NOMO-1 (cell line): Measurements from ENCODE around the gene PRRT4.
A peak's percentile ranks its signal among the peaks of the same experiment; 100 is the strongest.

ENCODE experiments used
- DNase-seq, 2 experiments: peaks; one replicate each; lab custom pipeline; 2025; ENCODE audit not compliant: unreplicated experiment in 2 of 2; lab: John Stamatoyannopoulos, UW

PRRT4 gene

DNA sequence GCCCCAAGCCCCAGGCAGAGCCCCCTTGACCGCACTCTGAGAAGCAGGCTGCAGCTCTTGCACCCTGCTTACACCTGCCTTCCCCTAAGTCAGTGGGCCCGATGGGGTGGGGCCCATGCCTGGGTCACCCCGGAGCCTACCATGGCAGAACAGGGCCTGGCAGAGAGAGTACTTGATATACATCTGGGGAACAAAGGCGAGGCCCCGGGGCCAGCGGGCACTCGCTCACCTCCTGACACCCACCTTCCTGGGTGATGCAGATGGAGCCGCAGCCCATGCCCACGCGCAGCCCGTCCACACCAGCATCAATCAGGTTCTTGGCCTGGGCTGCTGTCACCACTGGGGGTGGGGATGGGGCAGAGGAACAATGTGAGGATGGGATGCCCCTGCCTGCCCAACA lies 34.9 kb upstream of the PRRT4 start:
- DNase-seq: no peak

DNA sequence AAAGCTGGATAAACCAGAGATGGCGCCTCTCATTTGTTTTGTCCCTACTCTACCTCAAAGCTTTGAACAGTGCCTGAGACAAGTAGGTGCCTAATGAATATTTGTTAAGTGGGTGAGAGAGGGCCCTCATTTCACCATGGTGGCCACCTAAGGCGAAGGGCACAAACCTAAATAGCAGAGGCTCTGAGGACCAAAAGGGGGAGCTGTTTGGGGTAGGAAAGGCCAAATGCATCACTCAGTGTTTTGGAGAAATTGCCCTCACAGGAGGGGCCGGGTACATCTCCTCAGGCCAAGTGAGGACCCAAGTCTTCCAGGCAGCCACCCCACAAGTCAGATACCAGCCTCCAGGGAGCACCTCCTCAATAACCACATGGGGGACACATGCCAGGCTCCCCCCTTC lies 34.3 kb upstream of the PRRT4 start:
- no peak for DNase-seq

- no peak for DNase-seq
Observed at GRCh38 chr7:128394904-128395496, 33.5 kb upstream of the PRRT4 start.

GRCh38 chr7:128393526-128394330 lies 32.2 kb upstream of the PRRT4 start:
- no peak for DNase-seq

- no peak for DNase-seq
Observed at GRCh38 chr7:128392446-128393327, 31.2 kb upstream of the PRRT4 start.

GRCh38 chr7:128391805-128392204 lies 30.3 kb upstream of the PRRT4 start:
- no peak for DNase-seq

DNA sequence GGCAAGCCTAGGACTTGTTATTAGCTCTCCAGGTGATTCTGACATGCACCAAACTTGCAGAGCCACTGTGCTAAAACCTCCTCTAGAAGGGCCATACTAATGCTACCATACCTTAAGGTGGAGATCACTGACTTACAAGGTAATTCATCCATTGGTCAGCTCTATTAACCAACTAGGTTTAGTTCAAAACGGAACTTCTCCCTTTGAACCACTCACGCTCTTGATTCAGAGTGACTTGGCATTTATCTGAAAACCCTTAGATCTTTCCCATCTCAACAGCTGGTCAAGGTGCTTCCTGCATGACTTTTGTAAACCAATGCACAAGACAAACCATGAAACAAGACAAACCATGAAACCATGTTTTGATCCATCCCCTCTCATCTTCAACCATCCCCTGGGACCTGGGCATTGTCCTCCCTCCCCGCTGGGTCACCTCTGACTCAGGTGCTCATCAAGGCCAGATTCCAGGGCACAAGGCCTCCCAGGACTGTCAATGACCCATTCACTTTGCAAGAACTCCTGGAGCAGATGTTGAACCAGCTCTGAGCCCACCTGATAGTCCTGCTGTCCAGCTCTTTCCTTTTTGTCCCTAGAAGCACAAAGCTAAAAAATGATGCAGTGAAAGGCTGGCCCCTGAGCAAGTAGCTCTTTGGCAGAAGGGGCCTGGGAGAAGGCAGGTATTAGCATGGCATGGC lies 29.5 kb upstream of the PRRT4 start:
- DNase-seq: no peak

DNA sequence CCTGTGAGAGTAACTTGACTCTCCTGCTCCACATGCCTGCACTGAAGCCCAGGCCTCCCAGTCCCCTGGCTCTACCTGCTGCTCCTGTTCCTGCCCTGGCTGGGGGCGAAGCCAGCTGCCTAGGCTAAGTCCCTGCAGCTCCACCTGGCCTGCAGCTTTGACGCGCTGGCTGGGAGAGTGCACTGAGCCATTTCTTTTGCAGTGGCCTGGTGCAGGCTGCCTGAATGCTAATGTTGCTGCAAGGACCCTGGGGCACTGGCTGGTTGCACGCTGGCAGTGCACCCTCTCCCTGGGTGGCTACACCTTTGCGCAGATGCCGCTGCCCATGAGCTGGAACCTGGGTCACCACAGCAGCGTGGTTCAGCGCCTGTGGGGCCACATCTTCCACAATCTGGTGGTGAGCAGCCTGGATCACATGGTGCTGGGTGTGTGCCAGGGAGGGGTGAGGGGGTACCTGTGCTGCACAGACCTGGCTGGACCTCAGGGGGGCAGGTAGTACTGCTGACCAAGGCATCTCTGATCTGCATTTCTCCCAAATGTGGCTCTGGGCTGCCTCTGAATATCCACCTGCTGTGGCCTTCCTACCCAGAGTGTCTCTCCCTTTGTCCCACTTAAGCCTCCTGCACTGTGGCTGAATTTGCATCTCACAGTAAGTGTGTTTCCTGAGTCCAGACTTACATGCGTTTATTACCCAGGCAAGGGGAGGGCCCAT lies 28.3 kb upstream of the PRRT4 start:
- no peak for DNase-seq

GRCh38 chr7:128389085-128389617 lies 27.7 kb upstream of the PRRT4 start:
- no peak for DNase-seq

GRCh38 chr7:128388145-128388485 lies 26.6 kb upstream of the PRRT4 start:
- no peak for DNase-seq

- peak in 1 of 2 experiments; percentile 32 for DNase-seq
Observed at GRCh38 chr7:128387216-128388144, 26.0 kb upstream of the PRRT4 start.

DNA sequence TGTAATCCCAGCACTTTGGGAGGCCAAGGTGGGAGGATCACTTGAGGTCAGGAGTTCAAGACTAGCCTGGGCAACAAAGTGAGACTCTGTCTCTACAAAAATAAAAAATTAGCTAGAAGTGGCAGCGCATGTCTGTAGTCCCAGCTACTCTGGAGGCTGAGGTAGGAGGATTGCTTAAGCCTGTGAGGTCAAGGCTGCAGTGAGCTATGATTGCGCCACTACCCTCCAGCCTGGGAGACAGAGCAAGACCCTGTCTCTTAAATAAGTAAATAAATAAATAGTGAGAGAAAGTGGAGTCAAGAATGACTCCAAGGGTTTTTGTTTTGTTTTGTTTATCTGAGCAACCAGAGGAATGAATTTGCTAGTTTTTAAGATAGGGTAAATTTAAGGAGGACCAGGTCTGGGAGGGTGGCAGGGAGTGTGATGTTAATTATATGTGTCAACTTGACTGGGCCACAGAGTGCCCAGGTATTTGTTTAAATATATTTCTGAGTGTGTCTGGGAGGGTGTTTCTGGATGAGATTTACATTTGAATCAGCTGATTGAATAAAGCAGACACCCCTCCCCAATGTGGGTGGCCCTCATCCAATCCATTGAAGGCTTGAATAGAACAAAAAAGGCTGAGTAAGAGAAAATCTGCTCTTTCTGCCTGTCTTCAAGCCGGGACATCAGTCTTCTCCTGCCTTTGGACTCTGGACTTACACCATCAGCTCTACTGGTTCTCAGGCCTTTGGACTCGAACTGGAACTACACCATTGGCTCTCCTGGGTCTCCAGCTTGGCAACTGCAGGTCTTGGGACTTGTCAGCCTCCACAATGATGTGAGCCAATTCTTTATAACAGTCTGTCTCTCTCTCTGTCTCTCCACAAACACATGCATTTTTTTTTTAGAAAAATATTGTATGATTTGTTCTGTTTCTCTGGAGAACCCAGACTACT lies 24.8 kb upstream of the PRRT4 start:
- no peak for DNase-seq

GRCh38 chr7:128384726-128385125 lies 23.2 kb upstream of the PRRT4 start:
- DNase-seq: no peak

- no peak for DNase-seq
Observed at GRCh38 chr7:128383776-128384175, 22.3 kb upstream of the PRRT4 start.

DNA sequence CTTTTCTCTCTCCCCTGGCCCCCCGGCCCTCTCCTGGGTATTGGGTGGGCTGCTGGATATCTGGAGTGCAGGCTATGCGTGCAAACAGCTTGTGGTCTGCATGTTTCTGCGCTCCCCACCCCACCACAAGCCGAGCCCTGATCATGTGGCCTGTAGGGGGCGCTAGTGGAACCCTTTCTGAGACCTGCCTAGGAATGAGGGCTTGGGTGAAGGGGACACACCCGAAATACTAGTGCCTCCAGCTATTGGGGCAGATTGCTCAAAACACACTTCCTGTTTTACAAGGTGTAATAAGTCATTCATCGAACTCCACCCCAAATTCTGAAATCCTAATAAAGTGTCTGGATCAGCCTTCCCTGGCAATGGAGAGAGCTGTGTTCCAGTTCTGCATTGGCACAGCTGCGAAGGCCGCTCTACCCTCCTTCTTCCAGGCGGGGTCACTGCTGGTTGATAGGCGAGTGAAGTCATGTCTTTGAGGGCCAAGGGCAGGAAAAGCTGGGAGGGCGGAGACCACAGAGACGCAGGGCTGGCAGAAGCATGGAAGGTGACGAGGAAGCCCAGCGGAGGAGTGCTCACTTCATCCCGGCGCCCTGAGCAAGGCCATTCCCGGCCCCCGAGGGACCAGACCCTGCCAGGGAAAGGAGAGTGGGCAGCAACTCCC lies 19.8 kb upstream of the PRRT4 start:
- DNase-seq: peak in 1 of 2 experiments; percentile 13

DNA sequence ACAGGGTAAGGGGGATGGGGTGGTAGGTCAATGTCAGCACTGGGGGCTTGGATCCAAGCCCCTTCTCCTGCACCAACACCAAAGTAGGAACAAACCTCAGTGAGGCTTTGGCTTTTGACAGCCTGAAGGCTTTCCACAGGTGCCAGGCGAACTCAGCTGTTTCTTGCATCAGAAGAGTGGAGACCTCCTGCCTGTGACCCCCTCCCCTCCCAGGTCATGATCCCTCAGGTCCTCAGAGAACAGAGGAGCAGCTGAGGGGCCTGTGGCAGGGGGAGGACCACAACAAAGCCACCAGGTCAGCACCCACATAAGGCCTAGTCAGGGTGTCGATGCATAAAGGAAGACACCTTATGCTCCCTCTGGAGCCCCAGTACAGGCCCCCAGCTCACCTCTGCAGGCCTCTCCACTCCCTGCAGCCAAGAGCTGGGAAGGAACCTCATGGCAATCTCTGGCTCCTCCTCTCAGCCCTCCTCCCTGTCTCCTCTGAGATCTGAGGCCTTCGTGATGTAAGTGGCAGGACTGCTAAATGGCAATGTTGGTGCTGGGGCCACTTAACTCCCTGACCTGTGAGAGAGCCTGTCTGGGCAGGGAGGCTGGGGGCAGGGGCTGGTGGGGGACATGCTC lies 19.1 kb upstream of the PRRT4 start:
- DNase-seq: no peak

- no peak for DNase-seq
Observed at GRCh38 chr7:128379900-128380479, 18.5 kb upstream of the PRRT4 start.
